ENCODE measurements around the gene TFPT.

Gene TFPT

DNA sequence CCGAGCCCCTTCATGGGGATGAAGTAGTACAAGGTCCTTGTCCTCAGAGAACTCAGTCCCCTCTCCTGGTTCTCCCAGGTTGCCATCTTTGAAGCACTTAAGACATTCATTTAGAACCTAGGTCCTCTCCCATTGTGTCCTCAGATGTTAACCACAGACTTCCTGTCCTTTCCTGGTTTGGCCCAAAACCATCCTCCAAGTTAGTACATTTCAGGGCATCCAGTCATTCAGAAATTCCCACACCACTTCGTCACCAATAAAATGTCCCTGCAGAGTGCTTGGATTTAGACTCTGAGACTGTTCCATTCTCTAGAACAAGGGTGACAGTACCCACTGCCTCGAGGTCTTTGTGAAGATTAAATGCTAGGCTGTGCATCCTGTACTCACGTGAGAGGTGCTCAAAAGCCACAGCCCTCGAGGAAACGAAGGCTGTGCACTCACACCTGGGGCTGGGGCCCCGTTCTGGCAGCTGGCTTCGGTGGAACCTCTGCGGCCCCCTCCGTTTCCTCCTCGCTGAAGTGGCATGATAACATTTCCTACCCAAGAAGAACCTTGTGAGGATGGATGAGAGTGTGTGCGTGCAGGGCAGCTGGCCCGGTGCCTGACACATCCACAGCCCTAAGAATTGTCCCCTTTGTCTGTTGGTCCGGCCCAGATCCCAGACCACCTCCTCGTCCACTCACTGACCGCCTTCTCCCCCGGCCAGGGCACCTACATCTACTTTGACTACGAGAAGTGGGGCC is 39.3 kb upstream of the TFPT start:
- no peak overlapping the region for H3K4me3 ChIP-seq (ENCODE audit: low read depth, low read length)
- TF ChIP-seq, protein P1, sequence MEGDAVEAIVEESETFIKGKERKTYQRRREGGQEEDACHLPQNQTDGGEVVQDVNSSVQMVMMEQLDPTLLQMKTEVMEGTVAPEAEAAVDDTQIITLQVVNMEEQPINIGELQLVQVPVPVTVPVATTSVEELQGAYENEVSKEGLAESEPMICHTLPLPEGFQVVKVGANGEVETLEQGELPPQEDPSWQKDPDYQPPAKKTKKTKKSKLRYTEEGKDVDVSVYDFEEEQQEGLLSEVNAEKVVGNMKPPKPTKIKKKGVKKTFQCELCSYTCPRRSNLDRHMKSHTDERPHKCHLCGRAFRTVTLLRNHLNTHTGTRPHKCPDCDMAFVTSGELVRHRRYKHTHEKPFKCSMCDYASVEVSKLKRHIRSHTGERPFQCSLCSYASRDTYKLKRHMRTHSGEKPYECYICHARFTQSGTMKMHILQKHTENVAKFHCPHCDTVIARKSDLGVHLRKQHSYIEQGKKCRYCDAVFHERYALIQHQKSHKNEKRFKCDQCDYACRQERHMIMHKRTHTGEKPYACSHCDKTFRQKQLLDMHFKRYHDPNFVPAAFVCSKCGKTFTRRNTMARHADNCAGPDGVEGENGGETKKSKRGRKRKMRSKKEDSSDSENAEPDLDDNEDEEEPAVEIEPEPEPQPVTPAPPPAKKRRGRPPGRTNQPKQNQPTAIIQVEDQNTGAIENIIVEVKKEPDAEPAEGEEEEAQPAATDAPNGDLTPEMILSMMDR (IDR thresholded peaks at IDR 0.05; ENCODE audit: low read depth, low read length) = no peak

- no peak overlapping the region for H3K4me3 ChIP-seq (ENCODE audit: low read depth, low read length)
- TF ChIP-seq, protein P1 (IDR thresholded peaks at IDR 0.05; ENCODE audit: low read depth, low read length) = no peak
These were observed 38.4 kb upstream of the TFPT start for GRCh38 chr19:54153731-54154326.

DNA sequence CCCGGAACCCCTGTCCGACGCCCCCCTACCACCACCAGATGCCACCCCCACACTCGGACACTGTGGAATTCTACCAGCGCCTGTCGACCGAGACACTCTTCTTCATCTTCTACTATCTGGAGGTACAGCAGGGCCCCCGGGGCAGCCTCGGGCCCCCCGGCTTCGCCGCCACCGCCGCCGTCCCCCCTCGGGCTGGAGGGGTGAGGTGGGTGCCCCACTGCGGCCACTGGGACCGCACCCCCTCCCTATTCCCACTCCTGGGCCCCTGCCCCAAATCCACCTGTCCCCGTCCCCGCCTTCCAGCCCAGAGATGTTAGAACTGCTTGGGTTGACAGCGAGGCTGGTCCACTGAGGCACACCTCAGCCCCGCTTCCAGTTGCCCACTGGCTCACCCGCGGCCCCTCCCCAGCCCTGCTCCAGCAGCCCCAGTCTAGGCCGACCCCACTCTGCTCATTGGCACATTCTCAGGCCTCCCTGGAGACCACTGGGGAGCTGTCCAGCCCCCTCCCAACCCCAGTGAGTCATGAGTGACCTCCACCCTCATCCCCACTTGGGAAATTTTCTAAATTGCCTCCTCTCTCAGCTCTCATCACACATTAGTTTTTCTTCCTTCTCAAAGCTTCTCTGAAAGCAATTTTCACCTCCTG is 37.5 kb upstream of the TFPT start:
- TF ChIP-seq, protein P1 (IDR thresholded peaks at IDR 0.05; ENCODE audit: low read depth, low read length) = no peak
- no peak overlapping the region for H3K4me3 ChIP-seq (ENCODE audit: low read depth, low read length)

- no peak overlapping the region for H3K4me3 ChIP-seq (ENCODE audit: low read depth, low read length)
- TF ChIP-seq, protein P1 (IDR thresholded peaks at IDR 0.05; ENCODE audit: low read depth, low read length) = no peak
These were observed 36.8 kb upstream of the TFPT start for GRCh38 chr19:54152267-54152666.

- H3K4me3 ChIP-seq (ENCODE audit: low read depth, low read length) = no peak overlapping the region
- TF ChIP-seq, protein P1 (IDR thresholded peaks at IDR 0.05; ENCODE audit: low read depth, low read length) = no peak
These were observed 36.0 kb upstream of the TFPT start for GRCh38 chr19:54151362-54152035.

DNA sequence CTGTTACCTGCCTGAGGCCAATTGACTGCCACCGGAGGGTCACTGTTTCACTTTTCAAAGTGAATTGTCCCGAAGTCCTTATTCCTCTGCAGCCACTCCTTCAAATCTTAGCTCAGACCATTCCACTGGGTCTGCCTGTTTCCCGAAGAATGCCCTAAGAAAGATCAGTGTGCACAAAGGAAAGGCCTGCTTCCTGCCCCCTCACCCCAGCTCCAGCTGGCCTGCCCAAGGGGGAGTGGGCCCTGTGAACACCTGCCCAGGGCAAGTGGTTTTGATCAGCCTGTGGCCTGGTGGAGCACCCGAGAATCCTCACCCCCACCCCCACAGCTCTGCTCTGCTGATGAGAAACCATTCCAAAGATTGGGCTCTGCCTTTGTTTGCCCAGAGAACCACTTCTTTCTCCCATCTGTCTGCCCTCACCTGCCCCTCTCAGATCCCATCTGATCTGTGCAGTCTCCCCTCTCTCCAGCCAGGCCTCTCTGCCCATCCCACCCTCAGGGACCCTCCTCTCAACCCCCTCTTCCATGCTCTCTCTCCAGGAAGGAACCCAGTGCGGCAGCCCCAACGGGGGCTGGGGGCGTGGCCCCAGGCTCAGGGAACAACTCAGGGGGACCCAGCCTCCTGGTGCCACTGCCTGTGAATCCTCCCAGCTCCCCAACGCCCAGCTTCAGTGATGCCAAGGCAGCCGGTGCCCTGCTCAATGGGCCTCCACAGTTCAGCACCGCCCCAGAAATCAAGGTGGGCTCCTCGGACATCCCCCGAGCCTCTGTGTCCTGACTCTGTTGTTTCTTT is 33.8 kb upstream of the TFPT start:
- H3K4me3 ChIP-seq (ENCODE audit: low read depth, low read length) = no peak overlapping the region
- TF ChIP-seq, protein P1 (IDR thresholded peaks at IDR 0.05; ENCODE audit: low read depth, low read length) = no peak
